Activated gamma-delta T cell treated with Interleukin-2 at 50 U/mL for 16 hours (primary cell): ENCODE measurements around the gene PREX1.
"Not testable (repeated sequence)": the region's sequence is repeated elsewhere in the genome, so short reads cannot be mapped to it uniquely, and the experiment has no call there.

ENCODE experiments used
- DNase-seq: peaks from one replicate; pipeline ENCODE4 v3.0.0-alpha.2; 2020

PREX1 gene

GRCh38 chr20:48614593-48615274 lies 213.1 kb downstream of the PREX1 start:
- no peak for DNase-seq

GRCh38 chr20:48613926-48614325 lies 213.9 kb downstream of the PREX1 start:
- DNase-seq = no peak

GRCh38 chr20:48612335-48612734 lies 215.5 kb downstream of the PREX1 start:
- no peak for DNase-seq

- DNase-seq = no peak
These were observed 216.8 kb downstream of the PREX1 start for GRCh38 chr20:48610996-48611395.

- DNase-seq = no peak
These were observed 218.3 kb downstream of the PREX1 start for GRCh38 chr20:48609491-48609978.

- no peak for DNase-seq
These were observed 219.0 kb downstream of the PREX1 start for GRCh38 chr20:48608756-48609155.

GRCh38 chr20:48607544-48607865 lies 220.3 kb downstream of the PREX1 start:
- no peak for DNase-seq

GRCh38 chr20:48606841-48607543 lies 220.8 kb downstream of the PREX1 start:
- DNase-seq = no peak

GRCh38 chr20:48606172-48606840 lies 221.5 kb downstream of the PREX1 start:
- no peak for DNase-seq

GRCh38 chr20:48605364-48606171 lies 222.2 kb downstream of the PREX1 start:
- no peak for DNase-seq

- no peak for DNase-seq
These were observed 222.9 kb downstream of the PREX1 start for GRCh38 chr20:48604936-48605335.

GRCh38 chr20:48604426-48604825 lies 223.4 kb downstream of the PREX1 start:
- DNase-seq = no peak

- DNase-seq = no peak
These were observed 223.9 kb downstream of the PREX1 start for GRCh38 chr20:48603819-48604405.

- DNase-seq = no peak
These were observed 224.5 kb downstream of the PREX1 start for GRCh38 chr20:48603116-48603818.

GRCh38 chr20:48601798-48602197 lies 226.0 kb downstream of the PREX1 start:
- DNase-seq = no peak

GRCh38 chr20:48600470-48600945 lies 227.3 kb downstream of the PREX1 start:
- no peak for DNase-seq

- no peak for DNase-seq
These were observed 227.9 kb downstream of the PREX1 start for GRCh38 chr20:48599748-48600469.

- DNase-seq = no peak
These were observed 228.6 kb downstream of the PREX1 start for GRCh38 chr20:48599106-48599747.

GRCh38 chr20:48598303-48598941 lies 229.4 kb downstream of the PREX1 start:
- DNase-seq = not testable (repeated sequence)
